ENCODE results near the gene EPM2A.

GRCh38 chr6:145731447-145731846 is 3.9 kb downstream of the EPM2A start:
- no peak for TF ChIP-seq CTCF (IDR thresholded peaks at IDR 0.05)
- no peak for TF ChIP-seq REST (IDR thresholded peaks at IDR 0.05; ENCODE audit: insufficient read depth in 1 of 2, low read depth in 2 of 2, low read length in 1 of 2)
- no peak for TF ChIP-seq POLR2AphosphoS5 (IDR thresholded peaks at IDR 0.05; ENCODE audit: low read depth, low read length)
